Activated CD4-positive, CD25-positive, alpha-beta regulatory T cell treated with anti-CD3 and anti-CD28 coated beads, Interleukin-2, amount 50 U/mL, for 24 hours (primary cell): ENCODE data around the gene DCAF17.
"Not testable (repeated sequence)": the region's sequence is repeated elsewhere in the genome, so short reads cannot be mapped to it uniquely, and the experiment has no call there.

ENCODE experiments used
- ATAC-seq, 2 donors: fragments of 150-1000 bp; cut with Tn5 transposase; one replicate each; pipeline ENCODE4 v1.10.0; 2021; ENCODE audit warnings: mild to moderate bottlenecking in 1 of 2, moderate library complexity in 1 of 2

Gene DCAF17

GRCh38 chr2:171411214-171411613 lies 22.8 kb upstream of the DCAF17 start:
- no peak for ATAC-seq

GRCh38 chr2:171411791-171412483 lies 22.1 kb upstream of the DCAF17 start:
- no peak for ATAC-seq

DNA sequence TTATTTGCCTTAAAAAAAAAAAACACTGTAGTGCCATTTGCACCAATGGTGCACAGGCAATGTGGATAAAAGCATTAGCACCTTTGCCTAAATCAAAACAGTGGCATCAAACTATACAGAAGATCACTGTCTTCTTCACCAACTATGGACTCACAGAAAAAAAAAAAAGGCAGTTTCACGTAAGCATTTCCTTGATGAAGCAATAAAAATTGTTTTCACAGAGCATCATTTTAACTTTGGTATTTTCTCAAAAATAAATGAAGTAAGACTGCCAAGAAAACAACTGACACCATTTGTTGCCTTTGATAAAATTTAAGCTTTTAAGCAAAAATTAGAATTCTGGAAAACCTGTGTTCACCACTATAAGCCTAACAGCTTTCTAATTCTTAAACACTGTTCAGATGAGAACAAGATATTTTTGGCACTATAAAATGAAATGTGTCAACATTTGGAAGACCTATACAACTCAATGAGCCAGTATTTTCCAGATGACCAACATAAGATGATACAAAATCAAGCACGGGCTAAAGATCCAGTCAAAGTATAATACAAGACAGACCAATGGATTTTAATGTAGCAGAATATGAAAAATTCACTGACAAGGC lies 21.4 kb upstream of the DCAF17 start:
- ATAC-seq: no peak

- not testable (repeated sequence) for ATAC-seq
These were observed 19.4 kb upstream of the DCAF17 start for GRCh38 chr2:171414645-171415044.

- peak; percentile 99 to 100 for ATAC-seq
These were observed 17.8 kb upstream of the DCAF17 start for GRCh38 chr2:171416009-171416926.

GRCh38 chr2:171419333-171419732 lies 14.7 kb upstream of the DCAF17 start:
- no peak for ATAC-seq

DNA sequence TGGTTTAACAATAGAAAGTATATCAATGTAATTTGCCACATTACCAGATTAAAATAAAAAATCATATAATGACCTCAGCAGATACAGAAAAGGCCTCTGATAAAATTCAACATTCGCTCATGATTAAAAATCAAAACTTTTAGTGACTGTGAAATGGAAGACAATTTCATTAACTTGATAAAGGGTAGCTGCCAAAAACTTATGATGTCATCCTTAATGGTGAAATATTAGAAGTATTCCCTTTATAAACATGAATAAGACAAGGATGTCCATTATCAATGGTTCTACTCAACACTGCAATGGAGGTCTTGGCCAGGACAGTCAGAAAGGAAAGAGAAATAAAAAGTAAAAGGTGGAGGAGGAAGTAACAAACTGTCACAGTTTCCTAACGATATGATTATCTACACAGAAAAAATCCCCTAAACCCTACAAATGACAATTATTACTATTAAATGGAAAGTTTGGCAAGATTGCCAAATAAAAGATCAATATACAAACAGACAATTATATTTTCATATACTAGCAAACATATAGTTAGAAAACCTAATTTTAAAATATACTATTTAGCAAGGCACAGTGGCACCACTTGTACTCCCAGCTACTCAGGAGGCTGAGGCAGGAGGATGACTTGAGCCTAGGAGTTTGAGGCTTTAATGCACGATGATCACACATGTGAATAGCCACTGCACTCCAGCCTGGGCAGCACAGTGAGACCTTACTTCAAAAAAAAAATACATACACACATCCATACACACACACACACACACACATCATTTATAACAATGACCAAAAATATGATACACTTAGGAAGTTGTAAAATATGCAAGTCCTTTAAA lies 13.1 kb upstream of the DCAF17 start:
- no peak for ATAC-seq

DNA sequence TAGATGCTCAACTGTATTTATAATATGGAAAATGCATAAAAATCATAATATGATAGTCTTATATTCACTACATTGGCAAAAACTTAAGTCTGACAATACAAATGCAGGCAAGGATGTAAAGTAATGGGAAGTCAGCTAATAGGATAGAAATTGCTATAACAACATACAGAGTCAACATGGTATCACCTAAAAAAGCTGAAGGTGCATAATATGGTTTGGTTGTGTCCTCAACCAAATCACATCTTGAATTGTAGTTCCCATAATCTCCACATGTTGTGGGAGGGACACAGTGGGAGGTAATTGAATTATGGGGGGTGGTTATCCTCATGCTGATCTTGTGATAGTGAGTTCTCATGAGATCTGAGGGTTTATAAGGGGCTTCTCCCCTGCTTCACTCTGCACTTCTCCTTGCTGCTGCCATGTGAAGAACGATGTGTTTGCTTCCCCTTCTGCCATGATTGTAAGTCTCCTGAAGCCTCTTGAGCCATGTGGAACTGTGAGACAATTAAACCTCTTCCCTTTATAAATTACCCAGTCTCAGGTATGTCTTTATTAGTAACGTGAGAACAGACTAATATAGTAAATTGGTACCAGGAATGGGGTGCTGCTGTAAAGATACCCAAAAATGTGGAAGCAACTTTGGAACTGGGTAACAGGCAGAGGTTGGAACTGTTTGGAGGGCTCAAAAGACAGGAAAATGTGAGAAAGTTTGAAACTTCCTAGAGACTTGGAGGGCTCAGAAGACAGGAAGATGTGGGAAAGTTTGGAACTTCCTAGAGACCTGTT lies 11.1 kb upstream of the DCAF17 start:
- not testable (repeated sequence) for ATAC-seq

- ATAC-seq: no peak
These were observed 3.3 kb upstream of the DCAF17 start for GRCh38 chr2:171430516-171431410.

DNA sequence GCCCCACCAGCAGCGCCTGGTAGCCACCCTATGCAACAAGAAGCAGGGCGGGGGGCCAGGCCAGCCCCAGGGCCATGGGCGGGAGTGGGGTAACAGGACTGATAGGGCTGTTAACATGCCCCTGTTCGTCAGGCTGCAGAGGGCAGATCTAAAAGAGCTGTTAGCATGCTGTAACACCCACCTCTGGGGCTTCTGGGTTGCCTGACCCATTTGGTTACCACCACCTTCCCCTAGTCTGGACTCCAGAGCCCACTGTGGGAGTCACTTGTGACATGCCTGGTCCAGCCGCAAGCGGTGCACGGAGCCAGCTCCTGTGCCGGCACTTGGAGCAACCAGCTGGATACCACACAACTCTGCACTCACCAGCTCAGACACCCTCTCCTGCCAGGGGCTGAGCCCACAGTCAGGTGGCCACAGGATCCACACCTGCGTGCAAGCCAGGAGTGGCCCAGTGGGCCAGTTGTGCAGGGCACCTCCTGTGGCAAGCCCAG lies 2.3 kb upstream of the DCAF17 start:
- ATAC-seq: no peak

DNA sequence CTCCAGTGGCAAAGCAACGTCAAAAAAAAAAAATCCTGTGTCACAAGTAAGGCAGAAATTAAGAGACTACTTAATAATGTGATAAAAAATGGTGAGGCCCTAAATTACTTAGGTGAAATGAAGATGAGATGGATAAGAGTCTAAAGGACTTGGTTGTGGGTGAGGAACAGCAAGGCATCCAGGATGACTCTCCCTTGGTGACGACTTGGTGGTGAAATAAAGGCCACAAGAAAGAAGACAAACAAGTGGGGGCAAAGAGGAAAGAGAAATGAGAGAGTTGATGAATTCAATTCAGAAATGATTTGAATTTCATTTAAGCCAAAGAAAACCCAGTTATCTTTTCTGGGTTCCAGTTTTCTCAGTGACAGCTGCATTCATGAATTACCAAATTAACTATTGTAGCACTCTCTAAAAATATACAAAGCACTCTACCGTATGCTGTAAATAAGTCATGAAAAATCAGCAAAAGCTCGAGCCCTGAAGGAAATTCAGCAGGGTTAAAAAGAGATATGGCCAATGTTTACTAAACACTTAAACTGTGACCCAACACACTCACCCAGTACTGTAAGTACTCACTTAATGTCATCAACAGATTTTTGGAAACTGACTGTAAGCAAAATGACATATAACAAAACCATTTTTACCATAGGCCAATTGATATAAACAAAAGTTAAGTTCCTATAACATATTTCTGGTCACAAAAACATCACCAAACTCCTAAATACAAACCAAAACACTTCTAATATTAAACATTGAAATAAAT lies 1.6 kb upstream of the DCAF17 start:
- no peak for ATAC-seq

- ATAC-seq: peak in 1 of 2 donors; percentile 11
These were observed 860 bp upstream of the DCAF17 start for GRCh38 chr2:171432969-171433762.

DNA sequence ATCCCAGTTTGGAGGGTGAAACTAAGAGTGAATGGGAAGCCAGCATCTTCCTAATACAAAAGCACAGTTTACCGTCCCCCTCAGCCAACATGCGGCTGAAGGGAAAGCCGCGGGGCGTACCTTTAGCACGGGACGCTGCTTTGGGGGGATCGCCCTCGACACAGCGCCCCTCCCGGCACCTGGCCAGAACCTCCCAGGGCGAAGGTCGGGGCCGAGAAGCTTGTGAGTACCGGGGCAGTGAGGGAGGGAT lies 338 bp upstream of the DCAF17 start, which contains the start of gene METTL8:
Gene METTL8 (minus strand): TSS at position 228 of the 250 bp plus-strand sequence. CDS start 41,805 bp downstream, outside the sequence.
- ATAC-seq: no peak

DNA sequence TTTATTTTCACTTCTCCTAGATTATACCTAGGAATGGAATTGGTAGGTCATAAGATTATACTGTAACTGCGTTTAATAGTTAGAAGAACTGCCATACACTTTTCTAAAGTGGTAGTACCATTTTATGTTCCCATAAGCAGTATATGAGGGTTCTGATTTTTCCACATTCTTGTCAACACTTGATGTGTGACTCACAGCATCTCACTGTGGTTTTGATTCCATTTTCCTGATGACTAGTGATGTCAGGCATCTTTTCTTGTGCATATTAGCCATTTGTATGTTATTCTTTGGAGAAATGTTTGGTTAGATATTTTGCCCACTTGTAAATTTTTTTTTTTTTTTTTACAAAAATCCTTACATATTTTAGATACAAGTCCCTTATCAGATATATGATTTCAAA lies 2.3 kb downstream of the DCAF17 start:
- no peak for ATAC-seq

- no peak for ATAC-seq
These were observed 7.4 kb downstream of the DCAF17 start for GRCh38 chr2:171441470-171441869.

- no peak for ATAC-seq
These were observed 13.6 kb downstream of the DCAF17 start for GRCh38 chr2:171447675-171448074.

DNA sequence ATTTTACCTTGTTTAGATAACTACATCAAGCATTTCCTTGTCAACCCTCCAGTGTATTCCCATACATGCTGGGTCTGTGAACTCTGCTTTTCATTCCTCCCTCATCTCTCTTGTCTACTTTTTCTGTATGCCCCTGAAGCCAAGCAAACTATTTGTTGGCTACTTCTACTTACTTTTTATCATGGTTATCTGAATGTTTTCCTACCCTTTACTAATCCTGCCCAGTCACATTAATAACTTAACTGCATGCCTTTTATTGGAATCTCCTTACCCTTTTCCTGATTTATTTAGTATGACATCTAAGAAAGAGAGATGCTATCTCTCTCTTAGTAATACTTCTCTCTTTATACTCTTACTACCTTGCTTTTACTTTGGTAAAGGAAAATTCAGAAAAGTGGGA lies 17.0 kb downstream of the DCAF17 start:
- ATAC-seq: no peak

- ATAC-seq: no peak
These were observed 18.7 kb downstream of the DCAF17 start for GRCh38 chr2:171452773-171453172.

- no peak for ATAC-seq
These were observed 25.5 kb downstream of the DCAF17 start for GRCh38 chr2:171459498-171459897.
